Endothelial cell of umbilical vein (primary cell): ENCODE measurements around the gene KCNK16. TPM values are rescaled to one million over a fixed set of nuclear protein-coding genes. Genes with fewer than 3 reads are reported as not detected.

Source experiments
- BruUV-seq: library from RNA; stranded (reverse); fragments of 400-500 nt; replicated peaks from 2 replicates; lab custom pipeline; 2021; lab: Mats Ljungman, UMichigan
- CTCF ChIA-PET: fragments of 300-600, 350-600 bp; sonication (Branson Sonifier 250); formaldehyde crosslinking; loops from one replicate; lab custom pipeline; 2021; ENCODE audit warnings: antibody characterized with exemption, inconsistent platforms; lab: Charles Lee
- POLR2A ChIA-PET: fragments of 300-600, 350-600 bp; sonication (Branson Sonifier 250); formaldehyde crosslinking; loops from one replicate; lab custom pipeline; 2021; ENCODE audit warnings: antibody characterized with exemption, inconsistent platforms; lab: Charles Lee
- DNase-seq: peaks from one replicate; pipeline ENCODE4 v3.0.0-alpha.2; 2011; ENCODE audit warnings: low read depth, low spot score
- FAIRE-seq: peaks from 2 replicates; lab custom pipeline; 2011; peaks lifted over from hg19 to GRCh38; lab: Jason Lieb, UNC
- H2AFZ ChIP-seq: 2 replicates; pipeline ENCODE4 v1.6.0; 2012; ENCODE audit warnings: low read depth, low read length, control low read depth, inconsistent platforms
- H3K27ac ChIP-seq: 2 replicates; pipeline ENCODE4 v1.5.1; 2011; ENCODE audit warnings: low read depth, mild to moderate bottlenecking, control low read depth, low read length, moderate library complexity; ENCODE audit not compliant: insufficient read depth
- H3K27me3 ChIP-seq, 2 experiments: 2 replicates each; pipeline versions ENCODE4 v1.6.0 to v1.6.1; 2011; ENCODE audit warnings: low read length in 2 of 2, mixed read lengths in 1 of 2; ENCODE audit not compliant: control insufficient read depth in 2 of 2, insufficient read depth in 2 of 2
- H3K36me3 ChIP-seq, 2 experiments: 2 replicates in 1 of 2; 3 replicates in 1 of 2; pipeline ENCODE4 v1.5.1; 2011; ENCODE audit warnings: low read length in 2 of 2, mild to moderate bottlenecking in 1 of 2, moderate library complexity in 1 of 2; ENCODE audit not compliant: control insufficient read depth in 2 of 2, insufficient read depth in 2 of 2; ENCODE audit errors: extremely low read depth in 1 of 2
- H3K4me1 ChIP-seq: 3 replicates; pipeline ENCODE4 v1.5.1; 2011; ENCODE audit warnings: mild to moderate bottlenecking, low read length; ENCODE audit not compliant: control insufficient read depth, insufficient read depth; ENCODE audit errors: extremely low read depth
- H3K4me2 ChIP-seq: 2 replicates; pipeline ENCODE4 v1.6.1; 2011; ENCODE audit warnings: low read length, control low read depth, mixed read lengths; ENCODE audit not compliant: insufficient read depth
- H3K4me3 ChIP-seq, 3 experiments: fragments of 200-600 bp in 1 of 3; sonication (generic), shearing (Covaris generic) in 1 of 3; replicated peaks in 1 of 3; 2 replicates each; pipeline ENCODE4 v1.5.1; 2011 to 2016; ENCODE audit warnings: control low read depth in 3 of 3, low read length in 3 of 3, mild to moderate bottlenecking in 2 of 3, inconsistent platforms in 1 of 3, low read depth in 1 of 3, moderate library complexity in 1 of 3; ENCODE audit not compliant: insufficient read depth in 1 of 3
- H3K79me2 ChIP-seq: 2 replicates; pipeline ENCODE4 v1.6.0; 2012; ENCODE audit warnings: low read length, inconsistent platforms; ENCODE audit not compliant: control insufficient read depth, insufficient read depth
- H3K9ac ChIP-seq: replicated peaks from 2 replicates; pipeline ENCODE3; 2011; ENCODE audit warnings: low read length, control low read depth; ENCODE audit not compliant: insufficient read depth; ENCODE audit errors: extremely low read depth
- H3K9me1 ChIP-seq: replicated peaks from 3 replicates; pipeline ENCODE4 v1.6.0; 2011; ENCODE audit warnings: mild to moderate bottlenecking, low read length; ENCODE audit not compliant: control insufficient read depth, insufficient read depth; ENCODE audit errors: extremely low read depth
- H3K9me3 ChIP-seq: replicated peaks from 2 replicates; pipeline ENCODE4 v1.5.1; 2012; ENCODE audit warnings: low read length, inconsistent platforms; ENCODE audit not compliant: control insufficient read depth, insufficient read depth
- H4K20me1 ChIP-seq: replicated peaks from 2 replicates; pipeline ENCODE3; 2011; ENCODE audit warnings: mild to moderate bottlenecking, low read length; ENCODE audit not compliant: control insufficient read depth, insufficient read depth; ENCODE audit errors: extremely low read depth
- CTCF ChIP-seq, 2 donors: IDR thresholded peaks; 1 replicate in 1 of 2; 2 replicates in 1 of 2; pipeline ENCODE4 v1.5.1; 2011; ENCODE audit warnings: low read length in 2 of 2, mild to moderate bottlenecking in 2 of 2, moderate library complexity in 2 of 2, control low read depth in 1 of 2, inconsistent platforms in 1 of 2, low read depth in 1 of 2; ENCODE audit not compliant: insufficient read depth in 1 of 2; ENCODE audit errors: extremely low read depth in 1 of 2
- EZH2 ChIP-seq: IDR thresholded peaks from 2 replicates; pipeline ENCODE4 v1.6.1; 2012; ENCODE audit warnings: borderline replicate concordance, low read depth, mild to moderate bottlenecking, moderate library complexity, low read length, inconsistent platforms; ENCODE audit not compliant: severe bottlenecking
- FOS ChIP-seq: IDR thresholded peaks from 2 replicates; pipeline ENCODE4 v1.6.1; 2011; ENCODE audit warnings: mild to moderate bottlenecking, low read length, moderate library complexity, borderline replicate concordance; ENCODE audit not compliant: insufficient read depth
- GATA2 ChIP-seq: IDR thresholded peaks from 2 replicates; pipeline ENCODE4 v1.7.0; 2011; ENCODE audit warnings: low read depth, mild to moderate bottlenecking, moderate library complexity, mixed read lengths, low read length; ENCODE audit not compliant: insufficient read length, insufficient read depth
- JUN ChIP-seq: IDR thresholded peaks from 2 replicates; pipeline ENCODE4 v1.6.1; 2011; ENCODE audit warnings: borderline replicate concordance, low read depth; ENCODE audit not compliant: insufficient read length, insufficient read depth
- MYC ChIP-seq: IDR thresholded peaks from one replicate; pipeline ENCODE4 v1.6.1; 2011; ENCODE audit warnings: mild to moderate bottlenecking, low read depth, low read length
- POLR2A ChIP-seq: IDR thresholded peaks from 2 replicates; pipeline ENCODE4 v1.6.1; 2012; ENCODE audit warnings: low read depth, mild to moderate bottlenecking, control low read depth, low read length
- POLR2AphosphoS5 ChIP-seq: IDR thresholded peaks from 2 replicates; pipeline ENCODE4 v1.6.1; 2012; ENCODE audit warnings: low read depth, mild to moderate bottlenecking, control low read depth, low read length, moderate library complexity; ENCODE audit not compliant: insufficient read depth
- dilution Hi-C: fragments of 300-500 bp; cut with MboI; formaldehyde crosslinking; loops from one replicate; pipeline ENCODE4 v1.15.0; 2019; ENCODE audit warnings: low sequenced_read_pairs; ENCODE audit not compliant: extremely low pct_ligation_motif_present
- intact Hi-C: fragments of 100-400 bp; cut with micrococcal nuclease; formaldehyde crosslinking; loops from one replicate; pipeline ENCODE4 v1.10.0; 2022
- polyA plus RNA-seq, 4 experiments: library from polyadenylated mRNA; depleted of rRNA in 3 of 4; stranded (reverse) in 3 of 4; unstranded in 1 of 4; fragments of >200 nt; gene quantifications; 2 replicates each; pipeline versions ENCODE4 v1.2.1 to v1.2.3, GENCODE V29; 2011 to 2012; ENCODE audit warnings: missing spikeins in 1 of 4
- total RNA-seq: library from RNA; stranded (reverse); gene quantifications from 2 replicates; pipeline ENCODE4 v1.2.3, GENCODE V29; 2021
- TF ChIP-seq, protein P1 (sequence below): IDR thresholded peaks from 2 replicates; pipeline ENCODE4 v1.6.1; 2011; ENCODE audit not compliant: insufficient read depth, insufficient read length

Gene KCNK16
- total and polyA plus RNA-seq, 2 donors (not counting 3 experiments of a cell fraction or from before 2014, with no cell fraction given): not detected

DNA sequence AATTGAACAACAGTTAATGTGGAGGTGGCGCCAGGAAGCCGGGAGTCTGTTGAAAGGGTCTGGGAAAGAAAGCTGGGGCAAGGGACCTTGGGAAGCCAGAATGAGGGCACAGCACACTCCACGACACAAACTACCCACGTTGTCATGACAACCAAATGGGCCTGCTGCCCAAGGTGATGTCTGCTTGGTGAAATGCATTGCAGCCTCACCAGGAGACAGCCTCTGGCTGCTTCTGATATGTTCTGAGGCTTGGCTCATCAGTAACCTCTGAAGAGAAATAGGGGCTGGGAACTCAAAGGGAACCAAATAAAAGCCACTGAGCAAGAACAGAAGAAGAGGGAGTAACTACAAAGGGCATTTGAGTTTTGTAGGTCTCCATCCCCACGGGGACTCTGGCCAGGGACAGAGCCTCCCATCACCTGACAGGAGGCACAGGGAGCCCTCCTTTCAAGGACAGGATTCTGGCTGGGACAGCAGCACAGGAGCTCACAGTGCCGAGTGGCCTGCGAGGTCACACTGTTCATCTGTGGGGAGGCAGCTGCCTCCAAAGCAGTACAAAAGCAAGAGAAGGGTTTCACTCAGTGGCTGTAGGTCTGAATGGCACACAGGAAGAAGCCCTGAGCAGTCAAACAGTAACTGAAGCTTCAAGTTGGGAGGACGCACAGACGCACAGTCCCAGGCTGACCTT is 44.6 kb upstream of the KCNK16 start:
- no TSS peak for BruUV-seq
- H3K4me3 ChIP-seq: no peak overlapping the region
- dilution Hi-C loops: no loop called here
- POLR2A ChIA-PET: no interaction called here
- no peaks in the 10 kb centered on the region for H3K36me3 ChIP-seq
- H3K9me1 ChIP-seq: no peaks in the 10 kb centered on the region
- H3K9me3 ChIP-seq: no peaks in the 10 kb centered on the region
- H4K20me1 ChIP-seq: no peaks in the 10 kb centered on the region
- no peaks in the 10 kb centered on the region for H3K27me3 ChIP-seq
- DNase-seq (no peak), FAIRE-seq (no peak)
- no peak overlapping the region for H3K27ac ChIP-seq
- no peaks in the 10 kb centered on the region for H3K79me2 ChIP-seq
- no peak overlapping the region for H2AFZ ChIP-seq
- no peak overlapping the region for H3K4me2 ChIP-seq
- CTCF ChIA-PET: no interaction called here
- H3K9ac ChIP-seq: no peak overlapping the region
- H3K4me1 ChIP-seq: no peaks in the 10 kb centered on the region
- intact Hi-C loops: no loop called here
- TF ChIP-seq FOS: no peak
- TF ChIP-seq POLR2AphosphoS5: no peak
- no peak for TF ChIP-seq MYC
- TF ChIP-seq, protein P1, sequence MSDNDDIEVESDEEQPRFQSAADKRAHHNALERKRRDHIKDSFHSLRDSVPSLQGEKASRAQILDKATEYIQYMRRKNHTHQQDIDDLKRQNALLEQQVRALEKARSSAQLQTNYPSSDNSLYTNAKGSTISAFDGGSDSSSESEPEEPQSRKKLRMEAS: no peak
- TF ChIP-seq CTCF (IDR thresholded peaks at IDR 0.05; ENCODE audit: extremely low read depth in 1 of 2, insufficient read depth in 1 of 2, low read depth in 1 of 2, low read length in 2 of 2): no peak
- no peak for TF ChIP-seq POLR2A
- no peak for TF ChIP-seq EZH2
- no peak for TF ChIP-seq GATA2
- no peak for TF ChIP-seq JUN
